NT2/D1 (cell line): ENCODE data around the gene CYP8B1.

Experiments used
- DNase-seq: peaks from one replicate; pipeline ENCODE4 v3.0.0-alpha.2; 2011; ENCODE audit warnings: low read depth, low spot score
- H3K27me3 ChIP-seq: 2 replicates; pipeline ENCODE4 v1.6.0; 2011; ENCODE audit warnings: mild to moderate bottlenecking; ENCODE audit not compliant: insufficient read length, insufficient read depth
- H3K36me3 ChIP-seq: 2 replicates; pipeline ENCODE4 v1.6.1; 2011; ENCODE audit warnings: mild to moderate bottlenecking, low read length, mixed read lengths; ENCODE audit not compliant: insufficient read depth, insufficient read length
- H3K4me1 ChIP-seq: 2 replicates; pipeline ENCODE4 v1.5.1; 2011; ENCODE audit not compliant: insufficient read depth, insufficient read length
- H3K4me3 ChIP-seq: 2 replicates; pipeline ENCODE4 v1.5.1; 2011; ENCODE audit warnings: low read depth; ENCODE audit not compliant: insufficient read length
- H3K9ac ChIP-seq: 2 replicates; pipeline ENCODE4 v1.6.0; 2011; ENCODE audit warnings: low read depth; ENCODE audit not compliant: insufficient read length
- H3K9me3 ChIP-seq: 2 replicates; pipeline ENCODE4 v1.5.1; 2011; ENCODE audit warnings: mild to moderate bottlenecking, low read length; ENCODE audit not compliant: insufficient read depth
- SUZ12 ChIP-seq: IDR thresholded peaks from 2 replicates; pipeline ENCODE4 v1.6.1; 2011; ENCODE audit not compliant: insufficient read length, insufficient read depth; ENCODE audit errors: extremely low read depth
- YY1 ChIP-seq: IDR thresholded peaks from 2 replicates; pipeline ENCODE4 v1.6.1; 2011; ENCODE audit not compliant: insufficient read length, insufficient read depth
- ZNF274 ChIP-seq: IDR thresholded peaks from 2 replicates; pipeline ENCODE4 v1.6.1; 2011; ENCODE audit warnings: mild to moderate bottlenecking, low read depth, low read length

CYP8B1 gene

DNA sequence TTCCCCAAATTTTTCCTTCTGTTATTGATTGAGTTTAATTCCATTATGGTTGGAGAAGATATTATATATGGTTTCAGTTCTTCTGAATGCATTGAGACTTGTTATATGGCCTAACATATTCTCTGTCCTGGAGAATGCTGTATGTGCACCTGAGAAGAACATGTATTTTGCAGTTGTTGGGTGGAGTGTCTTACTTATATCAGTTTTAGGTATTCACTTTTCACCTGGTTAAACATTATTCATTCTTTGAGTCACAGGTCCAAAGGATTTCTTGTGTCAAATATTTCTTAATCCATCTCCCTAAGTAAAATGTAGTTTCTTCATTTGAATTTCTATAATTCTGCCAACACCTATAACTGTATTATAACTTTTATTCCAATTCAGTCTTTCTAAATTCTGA, 48.7 kb downstream of the CYP8B1 start:
- DNase-seq: no peak
- no peaks in the 10 kb centered on the region for H3K4me1 ChIP-seq
- TF ChIP-seq ZNF274 (no peak), YY1 (no peak), SUZ12 (no peak)

GRCh38 chr3:42826141-42826540, 49.5 kb downstream of the CYP8B1 start:
- Histone ChIP-seq H3K36me3 (no peaks in the 10 kb centered on the region), H3K4me1 (no peaks in the 10 kb centered on the region), H3K27me3 (no peaks in the 10 kb centered on the region), H3K9ac (no peak overlapping the region), H3K9me3 (no peaks in the 10 kb centered on the region), H3K4me3 (no peak overlapping the region)
- no peak for TF ChIP-seq SUZ12
- no peak for TF ChIP-seq YY1
- TF ChIP-seq ZNF274: no peak
- no peak for DNase-seq

More for the DNA sequence above, 48.7 kb downstream of the CYP8B1 start:
- H3K9ac ChIP-seq: no peak overlapping the region
- H3K36me3 ChIP-seq: no peaks in the 10 kb centered on the region
- H3K4me3 ChIP-seq: no peak overlapping the region
- H3K9me3 ChIP-seq: no peaks in the 10 kb centered on the region
- no peaks in the 10 kb centered on the region for H3K27me3 ChIP-seq

DNA sequence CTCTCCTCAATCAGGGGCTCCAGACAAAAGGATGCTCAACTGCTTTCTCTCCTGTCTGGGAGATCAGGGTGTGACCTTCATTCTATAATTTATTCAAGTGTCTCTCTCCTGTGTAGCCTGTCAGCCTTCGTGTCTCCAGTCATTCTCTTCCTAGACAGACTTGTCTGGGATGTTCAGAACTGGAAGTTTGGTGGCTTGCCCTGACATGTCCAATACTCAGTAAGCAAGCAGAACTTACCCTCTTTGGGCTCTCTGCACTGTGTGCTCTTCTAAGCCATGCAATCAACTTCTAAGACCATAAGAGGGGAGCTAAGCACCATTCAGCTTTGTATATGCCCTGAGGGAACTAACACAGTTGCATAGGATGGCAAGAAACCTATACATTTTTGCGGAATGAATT, 52.3 kb downstream of the CYP8B1 start:
- no peaks in the 10 kb centered on the region for H3K9me3 ChIP-seq
- no peak overlapping the region for H3K4me3 ChIP-seq
- no peaks in the 10 kb centered on the region for H3K27me3 ChIP-seq
- no peak for TF ChIP-seq SUZ12
- no peak overlapping the region for H3K9ac ChIP-seq
- no peak for DNase-seq
- H3K4me1 ChIP-seq: peaks cover 2% of the 10 kb centered on the region
- H3K36me3 ChIP-seq: no peaks in the 10 kb centered on the region

DNA sequence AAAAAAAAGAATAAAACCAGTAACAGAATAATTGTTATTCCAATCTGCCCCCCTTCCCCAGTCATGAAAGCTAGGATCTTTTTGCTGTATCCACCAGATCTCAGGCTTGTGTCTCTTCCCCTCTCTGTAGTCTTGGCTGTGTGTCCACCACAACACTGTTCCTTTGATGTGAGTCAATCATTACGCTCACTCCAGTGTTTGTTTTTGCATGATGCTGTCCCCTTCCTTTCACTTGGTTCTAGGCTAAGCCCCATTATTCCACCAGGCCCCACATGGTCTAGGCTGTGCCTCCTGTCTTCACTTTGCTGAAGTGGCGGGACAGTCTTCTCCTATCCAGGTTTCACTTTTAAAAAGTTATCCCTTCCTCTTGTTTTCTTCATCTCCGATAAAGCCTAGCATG, 52.9 kb downstream of the CYP8B1 start:
- Histone ChIP-seq H3K4me3 (no peak overlapping the region), H3K36me3 (no peaks in the 10 kb centered on the region), H3K4me1 (peaks cover 2% of the 10 kb centered on the region), H3K9ac (no peak overlapping the region), H3K27me3 (no peaks in the 10 kb centered on the region), H3K9me3 (no peaks in the 10 kb centered on the region)
- TF ChIP-seq ZNF274 (no peak), YY1 (no peak), SUZ12 (no peak)
- DNase-seq: no peak
